K562 (cell line): ENCODE measurements around the gene AGT.

ENCODE experiments used
- CEBPB ChIP-seq: fragments of 450-650 bp; IDR thresholded peaks from 2 replicates; pipeline ENCODE4 v1.6.1; 2016; ENCODE audit warnings: missing genetic modification characterization, missing compliant biosample characterization
- CREB1 ChIP-seq, 2 experiments: sonication (generic) in 1 of 2; formaldehyde crosslinking in 1 of 2; IDR thresholded peaks; 2 replicates each; pipeline versions ENCODE4 v1.6.1 to v1.8.0; 2012 to 2022; ENCODE audit warnings: inconsistent platforms in 1 of 2, mild to moderate bottlenecking in 1 of 2, missing genetic modification reagents in 1 of 2, moderate library complexity in 1 of 2
- CTCF ChIP-seq, 3 experiments: IDR thresholded peaks in 2 of 3; conservative IDR thresholded peaks in 1 of 3; 2 replicates each; pipeline ENCODE4 v1.5.1; 2011 to 2012; ENCODE audit warnings: low read length in 3 of 3, mild to moderate bottlenecking in 3 of 3, control low read depth in 2 of 3, improper control_type of control experiment in 1 of 3, inconsistent platforms in 1 of 3, low read depth in 1 of 3, mixed read lengths in 1 of 3, moderate library complexity in 1 of 3; ENCODE audit not compliant: insufficient read depth in 2 of 3
- EZH2 ChIP-seq: IDR thresholded peaks from 2 replicates; pipeline ENCODE4 v1.6.1; 2012; ENCODE audit warnings: low read depth, mild to moderate bottlenecking, inconsistent platforms, low read length, borderline replicate concordance
- SRSF1 ChIP-seq: fragments of 200-400 bp; formaldehyde crosslinking; IDR thresholded peaks from 2 replicates; pipeline ENCODE4 v1.6.1; 2017; ENCODE audit warnings: mild to moderate bottlenecking, low read depth, low read length, moderate library complexity
- TEAD2 ChIP-seq: fragments of 450-650 bp; IDR thresholded peaks from 2 replicates; pipeline ENCODE4 v1.6.1; 2016; ENCODE audit warnings: missing genetic modification characterization, control low read depth, missing compliant biosample characterization

- no peak for TF ChIP-seq CEBPB (tag)
- TF ChIP-seq CREB1 (IDR thresholded peaks at IDR 0.05) = no peak
- TF ChIP-seq CREB1 (CRISPR knock-in tag; IDR thresholded peaks at IDR 0.05) = no peak
- TF ChIP-seq SRSF1 = no peak
- no peak for TF ChIP-seq CTCF (IDR thresholded peaks at IDR 0.05 in 2 of 3, conservative IDR thresholded peaks at IDR 0.05 in 1 of 3; ENCODE audit: insufficient read depth in 2 of 3, low read depth in 1 of 3, low read length in 3 of 3)
- no peak for TF ChIP-seq TEAD2 (tag)
- no peak for TF ChIP-seq EZH2
These were observed 17.1 kb upstream of the AGT start for GRCh38 chr1:230730977-230731376.
